HG02571 (cell line): Measurements from ENCODE around the gene MRPS25.
"Not testable (repeated sequence)": the region's sequence is repeated elsewhere in the genome, so short reads cannot be mapped to it uniquely, and the experiment has no call there.

ENCODE experiments used
- ATAC-seq: cut with Tn5 transposase; IDR thresholded peaks from one replicate; pipeline ENCODE4 v1.9.1; 2021; ENCODE audit warnings: mild to moderate bottlenecking, moderate library complexity; ENCODE audit not compliant: unreplicated experiment

The MRPS25 gene

GRCh38 chr3:15044326-15044725 is 20.8 kb downstream of the MRPS25 start:
- ATAC-seq: no peak

- no peak for ATAC-seq
Measured at GRCh38 chr3:15043408-15044171, 21.5 kb downstream of the MRPS25 start.

- no peak for ATAC-seq
Measured at GRCh38 chr3:15042936-15043335, 22.2 kb downstream of the MRPS25 start.

- ATAC-seq: no peak
Measured at GRCh38 chr3:15041950-15042349, 23.2 kb downstream of the MRPS25 start.

- no peak for ATAC-seq
Measured at GRCh38 chr3:15040844-15041243, 24.3 kb downstream of the MRPS25 start.

GRCh38 chr3:15038306-15038705 is 26.8 kb downstream of the MRPS25 start:
- ATAC-seq: no peak

- ATAC-seq: no peak
Measured at GRCh38 chr3:15033103-15033502, 32.0 kb downstream of the MRPS25 start.

GRCh38 chr3:15032650-15033049 is 32.5 kb downstream of the MRPS25 start:
- ATAC-seq: no peak

GRCh38 chr3:15029625-15030024 is 35.5 kb downstream of the MRPS25 start:
- no peak for ATAC-seq

GRCh38 chr3:15023719-15024118 is 41.4 kb downstream of the MRPS25 start:
- ATAC-seq: no peak

GRCh38 chr3:15023249-15023648 is 41.9 kb downstream of the MRPS25 start:
- ATAC-seq: no peak

- no peak for ATAC-seq
Measured at GRCh38 chr3:15017191-15017590, 47.9 kb downstream of the MRPS25 start.

- ATAC-seq: no peak
Measured at GRCh38 chr3:15015456-15015855, 49.7 kb downstream of the MRPS25 start.

- ATAC-seq: no peak
Measured at GRCh38 chr3:15014606-15015328, 50.3 kb downstream of the MRPS25 start.

GRCh38 chr3:15011174-15011573 is 53.9 kb downstream of the MRPS25 start:
- ATAC-seq: no peak

- ATAC-seq: no peak
Measured at GRCh38 chr3:15010664-15011063, 54.5 kb downstream of the MRPS25 start.

GRCh38 chr3:15009167-15009566 is 55.9 kb downstream of the MRPS25 start:
- no peak for ATAC-seq

GRCh38 chr3:15007681-15008141 is 57.4 kb downstream of the MRPS25 start:
- no peak for ATAC-seq

GRCh38 chr3:14999182-14999581 is 65.9 kb downstream of the MRPS25 start:
- ATAC-seq: not testable (repeated sequence)
